Measurements from ENCODE around the gene NEDD9. TPM values are rescaled to one million over a fixed set of nuclear protein-coding genes. Genes with fewer than 3 reads are reported as not detected.
A peak's percentile ranks its signal among the peaks of the same experiment; 100 is the strongest.

Gene NEDD9
- total and polyA plus RNA-seq, 10 of the 15 experiments (the other 5 are each of a cell fraction or from before 2014, with no cell fraction given) = 4.9 to 92.6 (median 14.6) TPM

DNA sequence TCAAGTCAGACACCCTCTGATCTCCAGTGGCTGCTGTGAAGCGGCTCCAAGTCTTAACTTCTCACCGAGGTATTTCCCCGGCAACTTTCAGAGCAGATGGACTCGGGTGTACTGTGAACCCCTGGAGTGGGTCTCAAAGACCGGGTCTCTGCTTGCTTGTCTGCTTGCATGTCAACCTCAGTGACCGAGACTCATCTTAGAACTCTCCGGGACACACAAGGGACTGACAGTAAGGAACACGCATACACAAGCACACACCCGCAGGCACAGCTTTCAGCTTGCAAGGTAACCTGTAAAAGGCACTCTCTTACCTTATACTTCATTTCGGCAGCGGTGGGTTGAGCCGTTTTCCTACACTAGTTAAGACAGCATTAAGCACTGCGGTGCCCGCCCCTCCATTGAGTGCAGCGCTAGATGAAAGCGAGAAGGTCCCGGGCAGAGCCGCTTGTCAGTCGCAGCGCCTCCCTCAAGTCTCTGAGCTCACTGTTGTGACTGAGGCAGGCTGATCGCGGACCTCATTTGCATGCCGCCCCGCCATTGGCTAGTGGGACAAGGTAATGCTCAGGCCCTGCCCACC, at the start of gene NEDD9 (continued):
- peak in 1 of 2 experiments; percentile 12; a peak in 1 of 4 replicates for TF ChIP-seq BHLHE40 (IDR thresholded peaks at IDR 0.05; ENCODE audit: borderline replicate concordance in 1 of 2, low read depth in 2 of 2, low read length in 1 of 2)
- 0 out of 2 replicates have a peak, but pooled peaks have one; percentile 10 for TF ChIP-seq TCF3 (IDR thresholded peaks at IDR 0.05; ENCODE audit: borderline replicate concordance, insufficient read depth, low read depth, low read length)
- TF ChIP-seq, protein P1, sequence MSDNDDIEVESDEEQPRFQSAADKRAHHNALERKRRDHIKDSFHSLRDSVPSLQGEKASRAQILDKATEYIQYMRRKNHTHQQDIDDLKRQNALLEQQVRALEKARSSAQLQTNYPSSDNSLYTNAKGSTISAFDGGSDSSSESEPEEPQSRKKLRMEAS (IDR thresholded peaks at IDR 0.05; ENCODE audit: low read depth, low read length) = no peak
- no peak for TF ChIP-seq SUZ12 (IDR thresholded peaks at IDR 0.05; ENCODE audit: unreplicated experiment)
- no peak for TF ChIP-seq NBN (IDR thresholded peaks at IDR 0.05)
- TF ChIP-seq RB1 (IDR thresholded peaks at IDR 0.05; ENCODE audit: borderline replicate concordance) = no peak
- TF ChIP-seq, protein P2, sequence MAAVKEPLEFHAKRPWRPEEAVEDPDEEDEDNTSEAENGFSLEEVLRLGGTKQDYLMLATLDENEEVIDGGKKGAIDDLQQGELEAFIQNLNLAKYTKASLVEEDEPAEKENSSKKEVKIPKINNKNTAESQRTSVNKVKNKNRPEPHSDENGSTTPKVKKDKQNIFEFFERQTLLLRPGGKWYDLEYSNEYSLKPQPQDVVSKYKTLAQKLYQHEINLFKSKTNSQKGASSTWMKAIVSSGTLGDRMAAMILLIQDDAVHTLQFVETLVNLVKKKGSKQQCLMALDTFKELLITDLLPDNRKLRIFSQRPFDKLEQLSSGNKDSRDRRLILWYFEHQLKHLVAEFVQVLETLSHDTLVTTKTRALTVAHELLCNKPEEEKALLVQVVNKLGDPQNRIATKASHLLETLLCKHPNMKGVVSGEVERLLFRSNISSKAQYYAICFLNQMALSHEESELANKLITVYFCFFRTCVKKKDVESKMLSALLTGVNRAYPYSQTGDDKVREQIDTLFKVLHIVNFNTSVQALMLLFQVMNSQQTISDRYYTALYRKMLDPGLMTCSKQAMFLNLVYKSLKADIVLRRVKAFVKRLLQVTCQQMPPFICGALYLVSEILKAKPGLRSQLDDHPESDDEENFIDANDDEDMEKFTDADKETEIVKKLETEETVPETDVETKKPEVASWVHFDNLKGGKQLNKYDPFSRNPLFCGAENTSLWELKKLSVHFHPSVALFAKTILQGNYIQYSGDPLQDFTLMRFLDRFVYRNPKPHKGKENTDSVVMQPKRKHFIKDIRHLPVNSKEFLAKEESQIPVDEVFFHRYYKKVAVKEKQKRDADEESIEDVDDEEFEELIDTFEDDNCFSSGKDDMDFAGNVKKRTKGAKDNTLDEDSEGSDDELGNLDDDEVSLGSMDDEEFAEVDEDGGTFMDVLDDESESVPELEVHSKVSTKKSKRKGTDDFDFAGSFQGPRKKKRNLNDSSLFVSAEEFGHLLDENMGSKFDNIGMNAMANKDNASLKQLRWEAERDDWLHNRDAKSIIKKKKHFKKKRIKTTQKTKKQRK (IDR thresholded peaks at IDR 0.05; ENCODE audit: low read depth, low read length) = no peak
- no peak for TF ChIP-seq CBX3 (IDR thresholded peaks at IDR 0.05; ENCODE audit: borderline replicate concordance, low read depth)
- no peak for TF ChIP-seq TCF12 (IDR thresholded peaks at IDR 0.05; ENCODE audit: low read depth, low read length)
- TF ChIP-seq POLR2A (IDR thresholded peaks at IDR 0.05; ENCODE audit: low read depth, low read length) = peak; percentile 96
- TF ChIP-seq, protein P3, sequence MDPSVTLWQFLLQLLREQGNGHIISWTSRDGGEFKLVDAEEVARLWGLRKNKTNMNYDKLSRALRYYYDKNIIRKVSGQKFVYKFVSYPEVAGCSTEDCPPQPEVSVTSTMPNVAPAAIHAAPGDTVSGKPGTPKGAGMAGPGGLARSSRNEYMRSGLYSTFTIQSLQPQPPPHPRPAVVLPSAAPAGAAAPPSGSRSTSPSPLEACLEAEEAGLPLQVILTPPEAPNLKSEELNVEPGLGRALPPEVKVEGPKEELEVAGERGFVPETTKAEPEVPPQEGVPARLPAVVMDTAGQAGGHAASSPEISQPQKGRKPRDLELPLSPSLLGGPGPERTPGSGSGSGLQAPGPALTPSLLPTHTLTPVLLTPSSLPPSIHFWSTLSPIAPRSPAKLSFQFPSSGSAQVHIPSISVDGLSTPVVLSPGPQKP (IDR thresholded peaks at IDR 0.05; ENCODE audit: low read depth, low read length) = no peak
- TF ChIP-seq NFYB (IDR thresholded peaks at IDR 0.05; ENCODE audit: insufficient read depth, low read depth, low read length) = peak; percentile 57; the same call in 1 of the 2 replicates
- peak; percentile 26; the same call in 1 of the 2 replicates for TF ChIP-seq RUNX3 (IDR thresholded peaks at IDR 0.05; ENCODE audit: low read length)
- TF ChIP-seq MXI1 (IDR thresholded peaks at IDR 0.05; ENCODE audit: low read depth, low read length) = peak; percentile 40; the same call in 1 of the 2 replicates
- no peak for TF ChIP-seq ZNF274 (IDR thresholded peaks at IDR 0.05; ENCODE audit: insufficient read depth, insufficient read length)
- TF ChIP-seq NR2F1 (conservative IDR thresholded peaks at IDR 0.05) = no peak
- TF ChIP-seq ASH2L (IDR thresholded peaks at IDR 0.05; ENCODE audit: borderline replicate concordance, low read depth) = no peak
- TF ChIP-seq PML (IDR thresholded peaks at IDR 0.05; ENCODE audit: low read length) = no peak; the same call in 1 of the 2 replicates
- 0 out of 2 replicates have a peak, but pooled peaks have one; percentile 18 for TF ChIP-seq MEF2A (IDR thresholded peaks at IDR 0.05; ENCODE audit: insufficient read depth, low read depth, low read length)
- TF ChIP-seq BRCA1 (IDR thresholded peaks at IDR 0.05; ENCODE audit: low read depth, low read length) = no peak
- TF ChIP-seq, protein P4, sequence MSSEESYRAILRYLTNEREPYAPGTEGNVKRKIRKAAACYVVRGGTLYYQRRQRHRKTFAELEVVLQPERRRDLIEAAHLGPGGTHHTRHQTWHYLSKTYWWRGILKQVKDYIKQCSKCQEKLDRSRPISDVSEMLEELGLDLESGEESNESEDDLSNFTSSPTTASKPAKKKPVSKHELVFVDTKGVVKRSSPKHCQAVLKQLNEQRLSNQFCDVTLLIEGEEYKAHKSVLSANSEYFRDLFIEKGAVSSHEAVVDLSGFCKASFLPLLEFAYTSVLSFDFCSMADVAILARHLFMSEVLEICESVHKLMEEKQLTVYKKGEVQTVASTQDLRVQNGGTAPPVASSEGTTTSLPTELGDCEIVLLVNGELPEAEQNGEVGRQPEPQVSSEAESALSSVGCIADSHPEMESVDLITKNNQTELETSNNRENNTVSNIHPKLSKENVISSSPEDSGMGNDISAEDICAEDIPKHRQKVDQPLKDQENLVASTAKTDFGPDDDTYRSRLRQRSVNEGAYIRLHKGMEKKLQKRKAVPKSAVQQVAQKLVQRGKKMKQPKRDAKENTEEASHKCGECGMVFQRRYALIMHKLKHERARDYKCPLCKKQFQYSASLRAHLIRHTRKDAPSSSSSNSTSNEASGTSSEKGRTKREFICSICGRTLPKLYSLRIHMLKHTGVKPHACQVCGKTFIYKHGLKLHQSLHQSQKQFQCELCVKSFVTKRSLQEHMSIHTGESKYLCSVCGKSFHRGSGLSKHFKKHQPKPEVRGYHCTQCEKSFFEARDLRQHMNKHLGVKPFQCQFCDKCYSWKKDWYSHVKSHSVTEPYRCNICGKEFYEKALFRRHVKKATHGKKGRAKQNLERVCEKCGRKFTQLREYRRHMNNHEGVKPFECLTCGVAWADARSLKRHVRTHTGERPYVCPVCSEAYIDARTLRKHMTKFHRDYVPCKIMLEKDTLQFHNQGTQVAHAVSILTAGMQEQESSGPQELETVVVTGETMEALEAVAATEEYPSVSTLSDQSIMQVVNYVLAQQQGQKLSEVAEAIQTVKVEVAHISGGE (CRISPR knock-in tag; IDR thresholded peaks at IDR 0.05) = no peak
- no peak for TF ChIP-seq PAX8 (IDR thresholded peaks at IDR 0.05)
- peak; percentile 28 for TF ChIP-seq HDAC6 (IDR thresholded peaks at IDR 0.05; ENCODE audit: unreplicated experiment)
- TF ChIP-seq ATF7 (IDR thresholded peaks at IDR 0.05; ENCODE audit: low read depth) = peak; percentile 72
- TF ChIP-seq POLR2AphosphoS5 (IDR thresholded peaks at IDR 0.05; ENCODE audit: low read length) = peak; percentile 98

Measured in GM12878 (cell line).